Measurements from ENCODE around the gene CSF1.

CSF1 gene

DNA sequence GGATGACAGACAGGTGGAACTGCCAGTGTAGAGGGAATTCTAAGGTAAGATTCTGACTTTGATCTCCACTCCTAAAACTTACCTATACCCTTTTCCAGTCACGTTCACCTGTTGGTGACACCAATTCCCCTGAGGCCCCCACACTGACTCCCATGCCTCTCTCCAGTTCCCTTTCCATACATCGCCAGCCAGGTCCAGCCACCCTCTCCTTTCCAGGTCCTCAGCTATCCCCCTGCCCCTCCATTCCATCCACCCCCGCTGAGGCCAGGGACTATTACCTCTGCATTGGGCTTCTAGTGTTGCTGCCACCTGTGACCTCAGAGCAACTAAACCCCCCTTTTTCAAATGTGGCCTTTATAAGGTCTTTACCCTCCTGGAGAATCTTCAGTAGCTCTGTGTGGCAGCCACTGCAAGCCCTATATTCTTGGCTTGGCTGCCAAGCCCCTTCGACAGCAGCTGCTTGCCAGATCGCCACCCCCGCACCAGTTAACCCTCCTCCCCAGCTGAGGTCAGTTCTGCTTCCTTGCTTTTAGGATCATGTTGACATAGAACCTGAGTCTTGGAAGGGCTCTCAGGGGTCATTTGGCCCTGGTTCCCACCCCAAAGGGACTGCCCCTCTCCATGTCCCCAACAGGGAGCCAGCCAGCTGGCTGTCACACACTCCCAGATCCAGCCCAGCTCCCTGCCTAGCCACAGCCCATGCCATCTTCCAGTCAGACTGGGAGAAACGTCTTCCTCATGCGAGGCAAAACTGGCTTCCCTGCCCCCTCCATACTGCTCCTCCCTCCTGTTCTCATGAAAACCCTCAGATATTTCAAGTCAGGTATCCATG, 14.7 kb downstream of the CSF1 start:
- Histone ChIP-seq H3K4me2 (no peak overlapping the region), H3K9me3 (replicated peaks in 1 of 11) (peaks cover 0 to 8% (median 0%) of the 10 kb centered on the region in 11 experiments; a peak in 1 of 22 replicates), H3K27me3 (no peaks in the 10 kb centered on the region), H3K9ac (no peak overlapping the region), H4K20me1 (no peaks in the 10 kb centered on the region; a peak in 1 of 22 replicates), H3K27ac (no peak overlapping the region), H3K4me3 (no peak overlapping the region), H3K4me1 (no peaks in the 10 kb centered on the region; a peak in 1 of 20 replicates), H3K36me3 (peaks cover 0 to 86% (median 15%) of the 10 kb centered on the region in 11 experiments; a peak in 12 of 22 replicates)
- TF ChIP-seq Cebpa-rat (IDR thresholded peaks at IDR 0.05), result no peak

DNA sequence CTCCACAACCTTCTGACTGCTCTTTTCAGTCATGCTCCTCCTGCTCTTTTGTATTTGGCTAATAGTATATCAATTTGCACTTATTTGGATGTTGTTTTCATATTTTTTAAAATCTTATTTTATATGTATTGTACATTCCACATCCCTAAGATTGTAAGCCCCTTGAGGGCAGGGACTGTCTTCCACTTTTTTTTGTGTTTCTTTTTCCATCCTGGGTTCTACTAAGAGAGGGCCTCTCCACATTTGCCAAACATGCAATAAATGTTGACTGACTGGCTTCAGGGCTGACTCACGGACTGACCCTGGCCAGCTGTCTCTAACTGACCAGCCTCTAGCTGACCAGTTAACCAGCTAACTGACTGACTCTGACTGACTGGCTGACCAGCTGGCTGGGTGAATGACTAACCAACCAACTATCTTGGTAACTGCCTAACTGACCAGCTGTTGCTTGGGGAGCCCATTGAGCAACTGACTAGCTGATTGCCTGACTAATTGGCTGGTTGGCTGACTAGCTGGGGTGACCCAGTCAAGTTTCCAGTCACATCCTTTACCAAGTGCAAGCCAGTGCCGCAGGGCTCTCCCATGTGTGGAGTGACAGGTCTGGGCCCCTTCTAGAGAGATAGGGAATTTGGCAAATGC, 16.1 kb downstream of the CSF1 start:
- Histone ChIP-seq H3K4me3 (no peak overlapping the region), H4K20me1 (no peaks in the 10 kb centered on the region; a peak in 1 of 22 replicates), H3K4me1 (no peaks in the 10 kb centered on the region; a peak in 1 of 20 replicates), H3K27ac (no peak overlapping the region), H3K9ac (no peak overlapping the region), H3K36me3 (peaks cover 0 to 72% (median 10%) of the 10 kb centered on the region in 11 experiments; a peak in 11 of 22 replicates), H3K9me3 (replicated peaks in 1 of 11) (peaks cover 0 to 8% (median 0%) of the 10 kb centered on the region in 11 experiments; a peak in 1 of 22 replicates), H3K27me3 (no peaks in the 10 kb centered on the region), H3K4me2 (no peak overlapping the region)
- no peak for TF ChIP-seq Cebpa-rat (IDR thresholded peaks at IDR 0.05)

DNA sequence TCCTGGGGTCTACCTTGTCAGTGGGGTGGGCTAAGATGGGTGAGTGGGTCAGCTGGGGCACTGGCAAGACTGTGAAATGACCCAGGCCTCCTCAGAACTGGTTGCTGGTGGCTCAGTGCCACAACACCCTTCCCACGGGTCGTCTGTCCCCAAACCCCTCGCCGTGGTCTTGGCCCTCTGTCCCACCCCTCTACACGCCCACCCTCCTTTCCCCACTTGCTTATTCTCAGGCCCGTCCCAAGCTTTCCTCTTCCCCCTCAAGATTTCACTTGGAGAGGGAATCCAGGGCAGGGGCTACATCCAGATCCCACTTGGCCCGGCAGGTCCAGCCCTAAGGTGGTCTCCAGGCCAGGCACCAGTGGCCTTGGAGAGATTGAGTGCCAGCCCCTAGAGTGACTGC, 16.7 kb downstream of the CSF1 start:
- Histone ChIP-seq H3K4me3 (no peak overlapping the region), H3K4me2 (peak overlapping the region in 1 of 11 experiments; percentile 26; a peak in 2 of 22 replicates), H3K9ac (no peak overlapping the region), H4K20me1 (no peaks in the 10 kb centered on the region; a peak in 1 of 22 replicates), H3K4me1 (no peaks in the 10 kb centered on the region; a peak in 1 of 20 replicates), H3K9me3 (replicated peaks in 1 of 11) (peaks cover 0 to 8% (median 0%) of the 10 kb centered on the region in 11 experiments; a peak in 1 of 22 replicates), H3K27me3 (no peaks in the 10 kb centered on the region), H3K27ac (no peak overlapping the region), H3K36me3 (peaks cover 0 to 66% (median 10%) of the 10 kb centered on the region in 11 experiments; a peak in 11 of 22 replicates)
- no peak for TF ChIP-seq Cebpa-rat (IDR thresholded peaks at IDR 0.05)

DNA sequence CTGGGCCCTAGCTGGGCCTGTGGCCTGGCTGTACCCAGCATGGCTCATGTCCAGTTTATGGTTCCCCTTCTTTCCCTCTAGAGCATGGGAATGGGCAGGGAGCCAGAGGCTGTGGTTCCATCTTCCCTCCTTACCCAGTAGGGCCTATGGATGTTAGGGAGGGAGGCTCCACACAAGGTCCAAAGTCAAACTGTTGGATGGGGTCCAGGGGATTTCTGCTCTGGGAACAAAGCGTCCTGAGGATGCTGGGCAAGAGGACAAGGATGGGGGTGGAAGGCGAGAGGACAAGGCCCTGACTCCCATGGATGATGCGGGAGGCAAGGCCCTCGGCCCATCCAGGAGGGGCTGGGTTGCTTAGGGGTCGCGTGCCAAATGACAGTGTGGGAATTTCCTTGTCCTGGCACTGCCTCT, 17.3 kb downstream of the CSF1 start:
- Histone ChIP-seq H3K36me3 (peaks cover 0 to 61% (median 8%) of the 10 kb centered on the region in 11 experiments; a peak in 11 of 22 replicates), H4K20me1 (no peaks in the 10 kb centered on the region; a peak in 1 of 22 replicates), H3K27ac (no peak overlapping the region), H3K4me3 (no peak overlapping the region), H3K9ac (no peak overlapping the region), H3K9me3 (replicated peaks in 1 of 11) (peaks cover 0 to 8% (median 0%) of the 10 kb centered on the region in 11 experiments; a peak in 1 of 22 replicates), H3K27me3 (no peaks in the 10 kb centered on the region), H3K4me2 (peak overlapping the region in 1 of 11 experiments; percentile 26; a peak in 2 of 22 replicates), H3K4me1 (peaks cover 0 to under 1% (median 0%) of the 10 kb centered on the region in 10 experiments; a peak in 3 of 20 replicates)
- TF ChIP-seq Cebpa-rat (IDR thresholded peaks at IDR 0.05), result no peak

DNA sequence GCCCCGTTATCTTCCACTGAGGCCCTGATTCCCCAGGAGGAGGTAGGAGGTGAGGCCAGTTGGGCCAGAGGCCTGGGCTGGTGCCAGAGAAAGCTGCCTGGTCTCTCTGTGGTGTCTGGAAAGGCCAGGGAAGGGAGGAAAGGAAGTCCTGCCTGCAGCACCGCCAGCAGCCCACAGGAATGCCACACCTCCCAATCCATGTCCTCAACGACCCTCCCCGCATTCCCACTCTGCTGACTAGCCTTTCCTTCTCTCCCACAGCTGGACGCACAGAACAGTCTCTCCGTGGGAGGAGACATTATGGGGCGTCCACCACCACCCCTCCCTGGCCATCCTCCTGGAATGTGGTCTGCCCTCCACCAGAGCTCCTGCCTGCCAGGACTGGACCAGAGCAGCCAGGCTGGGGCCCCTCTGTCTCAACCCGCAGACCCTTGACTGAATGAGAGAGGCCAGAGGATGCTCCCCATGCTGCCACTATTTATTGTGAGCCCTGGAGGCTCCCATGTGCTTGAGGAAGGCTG, 18.0 kb downstream of the CSF1 start:
- Histone ChIP-seq H3K9me3 (replicated peaks in 1 of 11) (0 out of 22 replicates have a peak, but pooled peaks cover 0 to under 1% (median 0%) of the 10 kb centered on the region in 11 experiments), H3K4me1 (peaks cover under 1 to 7% (median 4%) of the 10 kb centered on the region in 10 experiments; a peak in 19 of 20 replicates), H4K20me1 (no peaks in the 10 kb centered on the region; a peak in 1 of 22 replicates), H3K4me3 (no peak overlapping the region), H3K4me2 (no peak overlapping the region), H3K27ac (no peak overlapping the region), H3K36me3 (peaks cover 0 to 53% (median under 1%) of the 10 kb centered on the region in 11 experiments; a peak in 7 of 22 replicates), H3K27me3 (no peaks in the 10 kb centered on the region), H3K9ac (no peak overlapping the region)
- TF ChIP-seq Cebpa-rat (IDR thresholded peaks at IDR 0.05), result no peak

DNA sequence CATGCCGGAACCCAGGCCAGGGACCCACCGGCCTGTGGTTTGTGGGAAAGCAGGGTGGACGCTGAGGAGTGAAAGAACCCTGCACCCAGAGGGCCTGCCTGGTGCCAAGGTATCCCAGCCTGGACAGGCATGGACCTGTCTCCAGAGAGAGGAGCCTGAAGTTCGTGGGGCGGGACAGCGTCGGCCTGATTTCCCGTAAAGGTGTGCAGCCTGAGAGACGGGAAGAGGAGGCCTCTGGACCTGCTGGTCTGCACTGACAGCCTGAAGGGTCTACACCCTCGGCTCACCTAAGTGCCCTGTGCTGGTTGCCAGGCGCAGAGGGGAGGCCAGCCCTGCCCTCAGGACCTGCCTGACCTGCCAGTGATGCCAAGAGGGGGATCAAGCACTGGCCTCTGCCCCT, 18.5 kb downstream of the CSF1 start:
- Histone ChIP-seq H3K9me3 (replicated peaks in 1 of 11) (no peaks in the 10 kb centered on the region), H4K20me1 (no peaks in the 10 kb centered on the region; a peak in 1 of 22 replicates), H3K27me3 (no peaks in the 10 kb centered on the region), H3K27ac (no peak overlapping the region), H3K4me3 (no peak overlapping the region), H3K4me1 (peaks cover 6 to 13% (median 10%) of the 10 kb centered on the region in 10 experiments), H3K4me2 (no peak overlapping the region), H3K9ac (no peak overlapping the region), H3K36me3 (peaks cover 0 to 48% (median 0%) of the 10 kb centered on the region in 11 experiments; a peak in 5 of 22 replicates)
- TF ChIP-seq Cebpa-rat (IDR thresholded peaks at IDR 0.05), result no peak

DNA sequence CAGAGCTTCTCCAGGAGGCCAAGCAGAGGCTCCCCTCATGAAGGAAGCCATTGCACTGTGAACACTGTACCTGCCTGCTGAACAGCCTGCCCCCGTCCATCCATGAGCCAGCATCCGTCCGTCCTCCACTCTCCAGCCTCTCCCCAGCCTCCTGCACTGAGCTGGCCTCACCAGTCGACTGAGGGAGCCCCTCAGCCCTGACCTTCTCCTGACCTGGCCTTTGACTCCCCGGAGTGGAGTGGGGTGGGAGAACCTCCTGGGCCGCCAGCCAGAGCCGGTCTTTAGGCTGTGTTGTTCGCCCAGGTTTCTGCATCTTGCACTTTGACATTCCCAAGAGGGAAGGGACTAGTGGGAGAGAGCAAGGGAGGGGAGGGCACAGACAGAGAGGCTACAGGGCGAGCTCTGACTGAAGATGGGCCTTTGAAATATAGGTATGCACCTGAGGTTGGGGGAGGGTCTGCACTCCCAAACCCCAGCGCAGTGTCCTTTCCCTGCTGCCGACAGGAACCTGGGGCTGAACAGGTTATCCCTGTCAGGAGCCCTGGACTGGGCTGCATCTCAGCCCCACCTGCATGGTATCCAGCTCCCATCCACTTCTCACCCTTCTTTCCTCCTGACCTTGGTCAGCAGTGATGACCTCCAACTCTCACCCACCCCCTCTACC, 19.1 kb downstream of the CSF1 start:
- H3K9me3 ChIP-seq (replicated peaks in 1 of 11), result no peaks in the 10 kb centered on the region
- peaks cover 0 to 43% (median 0%) of the 10 kb centered on the region in 11 experiments; a peak in 5 of 22 replicates for H3K36me3 ChIP-seq
- TF ChIP-seq Cebpa-rat (IDR thresholded peaks at IDR 0.05), result no peak
- no peak overlapping the region for H3K4me3 ChIP-seq
- no peak overlapping the region for H3K4me2 ChIP-seq
- H3K9ac ChIP-seq, result no peak overlapping the region
- H3K27ac ChIP-seq, result no peak overlapping the region
- H4K20me1 ChIP-seq, result no peaks in the 10 kb centered on the region; a peak in 1 of 22 replicates
- no peaks in the 10 kb centered on the region for H3K27me3 ChIP-seq
- peaks cover 10 to 18% (median 15%) of the 10 kb centered on the region in 10 experiments for H3K4me1 ChIP-seq

DNA sequence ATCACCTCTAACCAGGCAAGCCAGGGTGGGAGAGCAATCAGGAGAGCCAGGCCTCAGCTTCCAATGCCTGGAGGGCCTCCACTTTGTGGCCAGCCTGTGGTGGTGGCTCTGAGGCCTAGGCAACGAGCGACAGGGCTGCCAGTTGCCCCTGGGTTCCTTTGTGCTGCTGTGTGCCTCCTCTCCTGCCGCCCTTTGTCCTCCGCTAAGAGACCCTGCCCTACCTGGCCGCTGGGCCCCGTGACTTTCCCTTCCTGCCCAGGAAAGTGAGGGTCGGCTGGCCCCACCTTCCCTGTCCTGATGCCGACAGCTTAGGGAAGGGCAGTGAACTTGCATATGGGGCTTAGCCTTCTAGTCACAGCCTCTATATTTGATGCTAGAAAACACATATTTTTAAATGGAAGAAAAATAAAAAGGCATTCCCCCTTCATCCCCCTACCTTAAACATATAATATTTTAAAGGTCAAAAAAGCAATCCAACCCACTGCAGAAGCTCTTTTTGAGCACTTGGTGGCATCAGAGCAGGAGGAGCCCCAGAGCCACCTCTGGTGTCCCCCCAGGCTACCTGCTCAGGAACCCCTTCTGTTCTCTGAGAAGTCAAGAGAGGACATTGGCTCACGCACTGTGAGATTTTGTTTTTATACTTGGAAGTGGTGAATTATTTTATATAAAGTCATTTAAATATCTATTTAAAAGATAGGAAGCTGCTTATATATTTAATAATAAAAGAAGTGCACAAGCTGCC, 19.8 kb downstream of the CSF1 start:
- Histone ChIP-seq H3K27me3 (no peaks in the 10 kb centered on the region), H3K4me3 (no peak overlapping the region), H3K27ac (no peak overlapping the region), H3K36me3 (peaks cover 0 to 36% (median 0%) of the 10 kb centered on the region in 11 experiments; a peak in 5 of 22 replicates), H3K9ac (no peak overlapping the region), H3K4me2 (no peak overlapping the region), H4K20me1 (no peaks in the 10 kb centered on the region; a peak in 1 of 22 replicates), H3K4me1 (peaks cover 14 to 25% (median 22%) of the 10 kb centered on the region in 10 experiments), H3K9me3 (replicated peaks in 1 of 11) (no peaks in the 10 kb centered on the region)
- no peak for TF ChIP-seq Cebpa-rat (IDR thresholded peaks at IDR 0.05)

Data from BLaER1 treated with 17β-estradiol and CSF1 and Interleukin-3, amounts not matched to agents 10 nM and 100 nM (cell line).